Measurements from ENCODE around the gene TCAF2.
A peak's percentile ranks its signal among the peaks of the same experiment; 100 is the strongest.
"Not testable (repeated sequence)": the region's sequence is repeated elsewhere in the genome, so short reads cannot be mapped to it uniquely, and the experiment has no call there.

TCAF2 gene

DNA sequence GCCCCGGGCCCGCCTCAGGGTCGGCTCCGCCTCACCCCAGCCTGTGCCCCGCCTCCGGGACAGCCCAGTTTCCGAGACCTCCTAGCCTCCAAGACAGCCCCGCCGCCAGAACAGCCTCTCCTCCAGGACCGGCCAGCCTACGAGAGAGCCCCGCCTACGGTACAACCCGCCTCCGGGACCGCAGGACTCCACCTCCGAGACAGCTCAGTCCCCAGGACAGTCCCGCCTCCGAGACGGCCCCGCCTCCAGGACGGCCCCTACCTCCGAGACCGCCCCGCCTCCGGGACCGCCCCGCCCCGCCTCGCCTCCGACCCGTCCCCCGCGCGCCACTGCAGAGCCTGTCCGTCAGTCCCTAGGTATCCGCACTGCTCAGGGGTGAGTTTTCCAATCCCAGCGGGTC is at the start of gene TCAF2:
TSS of gene TCAF2 (plus strand) at position 329 of the 400 bp plus-strand sequence.
- not testable (repeated sequence) for DNase-seq

DNA sequence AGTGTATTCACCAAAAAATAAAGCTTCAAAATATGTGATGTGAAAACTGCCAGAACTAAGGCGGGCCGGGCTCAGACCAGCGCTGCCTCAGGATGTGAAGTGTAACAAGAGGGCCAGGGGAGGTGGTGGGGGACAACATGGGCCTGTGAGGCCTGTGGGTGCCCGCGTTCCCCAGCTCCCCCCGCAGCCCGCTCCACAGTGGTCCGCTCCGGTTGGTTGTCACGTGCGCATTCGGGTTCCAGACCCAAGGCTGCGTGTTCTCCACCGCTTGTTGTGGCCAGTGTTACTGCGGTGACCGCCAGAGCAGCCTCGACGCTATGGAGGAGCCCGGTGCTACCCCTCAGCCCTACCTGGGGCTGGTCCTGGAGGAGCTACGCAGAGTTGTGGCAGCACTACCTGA is 49.3 kb upstream of the TCAF2 start, which contains the start of gene CTAGE15:
TSS of gene CTAGE15 (plus strand) at position 301 of the 400 bp plus-strand sequence. CDS start at position 318, 17 bp downstream.
- DNase-seq, result not testable (repeated sequence)

DNA sequence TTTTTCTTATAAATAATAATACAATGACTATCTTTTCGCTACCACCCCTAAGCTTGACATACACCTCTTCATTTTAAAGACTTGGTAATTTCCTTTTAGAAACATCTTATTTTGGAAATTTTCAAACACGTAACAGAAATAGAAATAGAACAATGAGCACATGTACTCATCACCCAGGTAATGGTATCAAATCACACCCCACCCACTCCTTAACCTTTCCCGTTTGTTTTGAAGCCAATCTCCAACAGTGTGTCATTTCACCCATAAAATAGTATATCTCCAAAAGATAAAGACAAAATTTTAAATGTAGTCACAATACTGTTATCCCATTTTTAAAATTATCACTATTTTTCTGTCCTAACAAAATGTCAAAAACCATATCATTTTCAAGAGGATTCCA is 32.6 kb upstream of the TCAF2 start:
- not testable (repeated sequence) for DNase-seq

DNA sequence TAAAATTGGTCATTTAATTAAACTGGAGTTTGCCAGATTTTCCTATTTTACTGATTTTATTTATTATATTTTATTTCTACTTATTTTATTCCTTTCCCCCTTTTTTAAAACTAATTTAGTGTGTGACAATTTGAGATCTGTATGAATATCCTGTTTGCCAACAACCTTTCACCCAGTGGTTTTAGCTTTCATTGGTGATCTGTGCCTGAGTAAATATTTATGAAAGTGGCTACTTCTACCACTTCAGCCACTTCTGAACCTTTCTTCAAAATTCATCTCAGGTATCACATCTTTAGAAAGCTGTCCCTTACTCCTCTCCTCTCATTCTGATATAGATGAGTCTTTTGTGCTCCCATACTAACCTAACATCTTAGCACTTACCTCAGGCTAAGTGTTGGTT is 30.9 kb upstream of the TCAF2 start:
- DNase-seq, result not testable (repeated sequence)

DNA sequence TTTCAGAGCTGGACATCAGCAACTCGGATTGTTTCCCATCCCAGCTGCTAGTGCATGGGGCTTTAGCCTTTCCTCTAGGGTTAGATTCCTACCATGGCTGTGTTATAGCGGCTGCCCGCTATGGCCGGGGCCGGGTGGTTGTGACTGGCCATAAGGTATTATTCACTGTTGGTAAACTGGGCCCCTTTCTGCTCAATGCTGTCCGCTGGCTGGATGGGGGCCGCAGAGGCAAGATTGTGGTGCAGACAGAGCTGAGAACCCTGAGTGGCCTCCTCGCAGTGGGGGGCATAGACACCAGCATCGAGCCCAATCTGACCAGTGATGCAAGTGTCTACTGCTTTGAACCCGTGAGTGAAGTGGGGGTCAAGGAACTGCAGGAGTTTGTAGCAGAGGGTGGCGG is 22.7 kb upstream of the TCAF2 start:
- not testable (repeated sequence) for DNase-seq

DNA sequence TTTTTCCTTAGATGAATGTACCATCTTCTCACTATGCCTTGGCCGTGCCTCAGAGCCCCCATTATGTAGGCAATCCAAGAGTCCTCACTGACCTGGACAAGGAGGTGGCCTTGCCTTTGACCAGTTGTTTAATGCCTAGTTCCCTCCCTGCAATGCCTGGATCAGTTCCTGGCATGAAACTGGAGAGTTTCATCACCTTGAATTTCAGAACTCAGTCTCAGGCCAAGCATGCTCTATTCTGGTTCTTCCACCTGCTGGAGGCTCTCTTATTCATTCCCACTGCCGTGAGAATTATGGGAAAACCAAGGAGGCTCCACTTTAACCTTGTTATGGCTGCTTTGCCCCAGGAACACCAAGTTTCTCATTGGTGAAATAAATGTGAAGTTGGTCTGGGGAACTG is 17.2 kb upstream of the TCAF2 start:
- DNase-seq, result not testable (repeated sequence)

DNA sequence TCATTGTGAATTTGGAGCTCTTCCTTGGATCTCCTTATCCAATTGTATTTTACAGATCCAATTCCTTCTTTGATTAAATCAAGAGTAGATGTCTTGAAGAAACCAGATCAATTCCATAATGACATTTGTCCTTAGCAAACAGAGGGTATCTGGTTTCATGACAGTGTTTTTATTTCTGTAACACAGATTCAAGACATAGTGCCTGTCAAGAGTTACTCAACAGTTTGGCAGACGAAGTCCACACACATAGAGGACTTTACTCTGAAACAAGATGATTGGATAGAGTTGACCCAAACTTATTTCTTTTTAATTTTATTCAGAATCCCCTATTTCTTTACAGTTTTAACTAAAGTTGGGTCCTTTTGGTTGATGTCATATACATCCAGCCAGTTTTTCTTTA is 14.7 kb upstream of the TCAF2 start:
- DNase-seq, result not testable (repeated sequence)

DNA sequence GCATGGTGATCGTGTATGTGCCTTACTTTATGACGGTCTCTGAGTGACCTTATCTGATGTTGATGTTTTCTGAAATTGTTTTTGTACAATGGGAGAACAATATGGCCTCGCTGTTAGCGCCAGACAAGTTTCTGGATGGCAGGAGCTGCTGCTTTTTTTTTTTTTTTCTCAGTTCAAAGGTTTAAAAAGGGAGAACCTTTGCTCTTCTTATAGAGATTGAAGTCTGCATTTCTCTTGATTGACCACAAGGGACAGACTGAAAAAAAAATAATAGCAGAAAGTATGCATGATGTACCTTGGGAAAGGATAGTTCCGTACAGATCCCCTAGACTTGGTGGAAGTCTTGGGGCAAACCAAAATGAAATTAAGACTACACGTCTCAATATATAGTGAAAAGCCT is 5.2 kb upstream of the TCAF2 start:
- peak; percentile 0 for DNase-seq

DNA sequence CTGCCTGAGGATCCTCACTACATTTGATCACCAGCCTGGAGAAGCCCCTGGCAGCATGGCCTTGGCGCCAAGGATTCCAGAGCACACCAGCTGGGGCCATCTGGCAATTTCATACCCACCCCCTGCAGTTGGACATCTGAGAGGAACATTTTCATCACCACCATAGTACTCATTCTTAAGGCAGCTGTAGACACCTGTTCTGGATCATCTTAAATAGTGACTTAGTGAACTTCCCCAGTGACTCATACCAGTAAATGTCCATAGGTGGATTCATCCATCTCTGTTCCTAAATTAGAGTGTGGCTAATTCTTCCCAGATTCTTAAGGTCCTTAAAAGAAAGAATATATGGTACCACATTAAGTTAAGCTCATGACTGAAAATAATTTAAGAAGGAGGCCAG is 3.6 kb upstream of the TCAF2 start:
- not testable (repeated sequence) for DNase-seq

DNA sequence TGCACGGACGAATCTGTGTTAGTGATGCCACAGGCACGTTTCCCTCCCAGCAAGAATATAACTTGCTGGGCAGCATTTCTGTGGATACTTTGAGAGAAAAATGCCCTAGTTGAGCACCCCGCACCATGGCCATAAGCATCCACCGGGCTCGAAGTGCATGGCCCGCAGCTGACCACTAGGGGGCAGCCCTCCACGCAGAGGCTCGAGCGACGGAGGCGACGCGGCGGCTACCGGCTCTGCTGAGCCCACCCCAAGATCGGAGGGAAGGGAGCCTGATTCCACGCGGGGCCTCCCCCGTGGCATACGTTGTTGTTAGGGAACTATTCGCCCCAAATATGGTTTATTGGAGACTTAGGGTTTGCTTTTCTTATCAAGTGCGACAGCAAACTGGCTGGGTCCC is 716 bp upstream of the TCAF2 start:
- not testable (repeated sequence) for DNase-seq

DNA sequence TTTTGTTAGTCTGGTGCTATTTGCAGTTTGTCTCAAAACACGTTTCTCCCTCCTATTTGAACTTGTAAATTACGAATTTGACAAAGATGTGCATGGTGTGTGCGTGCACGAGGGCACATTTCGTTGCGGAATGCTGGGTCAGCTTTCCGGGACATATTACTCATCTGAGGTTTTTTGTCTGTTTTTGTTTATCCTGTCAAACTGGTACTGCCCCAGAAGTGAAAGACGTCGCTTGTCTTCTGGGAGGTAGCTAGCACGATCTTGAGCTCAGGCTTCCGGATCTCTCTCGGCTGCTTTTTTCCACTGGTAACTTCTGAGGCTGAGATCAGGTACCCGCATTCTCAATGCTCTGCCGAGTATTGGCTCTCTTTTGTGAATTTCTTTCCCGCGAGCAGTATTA is 401 bp downstream of the TCAF2 start:
- DNase-seq, result not testable (repeated sequence)

DNA sequence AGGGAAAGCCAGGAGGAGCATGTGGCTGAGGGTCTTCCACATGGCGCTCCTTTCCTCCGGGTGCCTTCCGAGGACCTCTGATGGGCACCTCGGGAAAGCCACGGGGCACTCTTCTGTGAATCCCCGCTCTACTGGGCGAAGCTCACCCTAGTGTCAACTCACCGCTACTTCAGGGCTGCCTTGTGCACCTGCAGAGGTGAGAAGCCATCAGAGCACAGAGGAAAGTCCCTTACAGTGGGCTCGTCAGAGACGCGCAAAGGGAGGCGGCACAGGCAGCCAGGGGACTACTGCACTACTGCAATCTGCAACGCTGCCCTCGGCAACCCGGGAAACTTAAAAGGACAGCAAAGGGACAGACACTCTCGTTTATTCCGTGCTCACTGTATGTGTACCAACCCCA is 1.4 kb downstream of the TCAF2 start:
- not testable (repeated sequence) for DNase-seq

DNA sequence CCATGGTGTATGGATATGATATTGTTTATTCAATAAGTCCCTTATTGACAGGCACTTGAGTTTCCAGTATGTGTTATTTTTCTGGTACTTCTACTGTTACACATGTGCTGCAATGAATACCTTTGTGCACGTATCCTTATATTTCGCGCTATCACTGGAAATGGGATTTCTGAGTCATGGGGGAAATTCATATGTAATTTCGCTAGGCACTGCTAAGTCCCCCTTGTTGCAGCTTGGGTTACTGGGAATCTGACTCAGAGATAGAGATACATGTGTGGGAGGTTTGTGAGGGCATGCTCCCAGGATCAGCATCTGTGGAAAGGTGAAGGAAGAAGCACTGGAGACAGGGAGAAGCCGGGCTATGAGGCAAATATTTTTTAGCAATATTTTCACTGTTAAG is 9.9 kb downstream of the TCAF2 start:
- not testable (repeated sequence) for DNase-seq

DNA sequence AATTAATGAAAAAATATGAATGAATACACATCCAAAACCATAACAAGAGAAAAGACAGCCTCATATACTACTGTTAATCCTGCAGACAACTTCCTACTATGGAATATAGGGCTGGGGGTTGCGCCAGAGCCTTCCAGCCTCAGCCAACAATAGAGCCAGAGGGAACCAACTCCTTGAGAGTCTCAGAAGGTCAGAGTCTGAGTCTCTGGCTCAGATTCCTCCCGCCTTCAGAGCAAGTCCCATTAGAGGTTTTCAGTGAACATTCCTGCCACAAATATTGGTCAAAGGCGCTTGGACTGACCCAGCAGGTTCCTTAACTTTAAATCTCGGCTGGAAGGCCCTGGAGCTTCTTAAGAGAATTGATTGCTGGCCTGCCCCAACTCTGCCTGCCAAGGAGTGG is 11.7 kb downstream of the TCAF2 start:
- not testable (repeated sequence) for DNase-seq

DNA sequence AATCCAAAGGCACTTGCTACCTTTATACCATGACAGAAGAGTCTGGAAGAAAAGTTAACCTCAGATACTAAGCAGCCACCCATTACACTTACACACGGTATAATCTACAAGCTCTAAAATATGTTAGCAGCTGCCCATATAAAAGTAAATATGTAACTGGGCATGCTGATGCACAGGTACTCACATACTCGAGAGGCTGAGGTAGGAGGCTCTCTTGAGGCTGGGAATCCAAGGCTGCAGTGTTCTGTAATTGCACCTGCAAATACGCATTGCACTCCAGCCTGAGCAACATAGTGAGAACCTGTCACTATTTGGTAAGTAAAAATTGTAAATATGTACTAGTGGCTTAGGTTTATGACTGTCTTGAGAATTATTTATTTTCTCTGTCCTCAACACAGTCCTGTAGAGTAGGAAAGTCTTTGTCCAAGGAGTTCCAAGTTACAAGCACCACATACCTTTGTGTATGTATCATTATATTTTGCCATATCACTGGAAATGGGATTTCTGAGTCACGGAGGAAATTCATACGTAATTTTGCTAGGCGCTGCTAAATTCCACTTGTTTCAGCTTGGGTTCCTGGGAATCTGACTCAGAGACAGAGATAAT is 12.3 kb downstream of the TCAF2 start:
- DNase-seq, result not testable (repeated sequence)

DNA sequence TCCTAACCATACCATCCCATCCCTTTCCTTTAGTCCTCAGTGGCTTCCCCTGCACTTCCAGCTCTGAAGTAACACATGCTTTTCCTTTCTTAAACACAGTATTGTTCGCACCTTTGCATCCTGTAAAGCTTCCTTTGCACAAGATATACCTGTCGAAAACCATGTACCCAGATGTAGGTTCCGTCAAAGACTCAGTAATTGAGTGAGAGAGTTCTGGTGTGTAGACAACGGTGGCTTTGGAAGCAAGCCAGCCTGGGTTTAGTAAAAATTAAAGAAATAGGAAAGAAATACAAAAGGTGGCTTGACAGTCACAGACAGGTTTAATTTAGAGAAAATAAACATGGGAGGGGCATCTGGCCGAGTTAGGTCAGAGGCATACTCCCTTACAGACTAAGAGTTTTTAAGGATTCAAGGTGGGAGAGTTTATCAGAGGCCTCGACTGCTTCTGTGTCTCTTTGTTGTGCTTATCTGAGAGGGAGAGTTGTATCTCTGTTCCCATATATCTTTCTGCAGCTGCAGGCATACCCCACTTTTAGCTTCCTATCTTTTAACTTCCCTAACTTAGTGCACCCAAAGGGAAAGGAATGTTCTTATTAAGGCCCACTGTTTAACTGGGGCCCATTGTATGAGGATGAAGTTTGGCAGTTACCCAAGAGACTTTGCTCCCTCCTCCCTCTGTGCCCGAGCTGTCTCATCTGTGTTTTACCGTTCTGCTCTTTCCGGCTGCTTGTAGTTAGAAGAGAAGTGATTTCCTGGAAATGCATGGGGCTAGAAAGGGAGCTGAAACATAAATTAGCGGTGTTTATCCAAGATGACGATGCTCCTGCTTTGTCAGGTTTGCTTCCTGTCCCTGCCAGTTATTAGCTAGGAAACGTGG is 14.8 kb downstream of the TCAF2 start:
- DNase-seq, result not testable (repeated sequence)

DNA sequence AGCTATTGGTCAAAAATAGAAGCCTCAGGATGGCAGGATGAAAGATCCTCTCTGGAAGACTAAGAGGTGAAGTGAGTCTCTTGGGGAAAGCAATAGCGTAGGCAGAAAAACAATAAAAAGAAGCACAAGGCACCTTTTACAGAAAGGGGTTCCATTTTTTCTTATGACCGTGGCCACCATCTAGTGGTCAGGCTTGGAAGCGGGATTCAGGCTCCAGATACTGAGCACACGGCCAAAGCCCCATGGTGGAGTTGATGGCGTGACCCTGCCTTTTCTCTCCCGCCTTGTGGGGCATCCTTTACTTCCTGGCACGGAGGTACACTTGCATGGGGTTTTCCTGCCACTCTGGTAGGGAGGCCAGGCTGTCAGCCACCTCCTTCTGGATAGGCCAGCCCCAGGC is 18.6 kb downstream of the TCAF2 start:
- not testable (repeated sequence) for DNase-seq

DNA sequence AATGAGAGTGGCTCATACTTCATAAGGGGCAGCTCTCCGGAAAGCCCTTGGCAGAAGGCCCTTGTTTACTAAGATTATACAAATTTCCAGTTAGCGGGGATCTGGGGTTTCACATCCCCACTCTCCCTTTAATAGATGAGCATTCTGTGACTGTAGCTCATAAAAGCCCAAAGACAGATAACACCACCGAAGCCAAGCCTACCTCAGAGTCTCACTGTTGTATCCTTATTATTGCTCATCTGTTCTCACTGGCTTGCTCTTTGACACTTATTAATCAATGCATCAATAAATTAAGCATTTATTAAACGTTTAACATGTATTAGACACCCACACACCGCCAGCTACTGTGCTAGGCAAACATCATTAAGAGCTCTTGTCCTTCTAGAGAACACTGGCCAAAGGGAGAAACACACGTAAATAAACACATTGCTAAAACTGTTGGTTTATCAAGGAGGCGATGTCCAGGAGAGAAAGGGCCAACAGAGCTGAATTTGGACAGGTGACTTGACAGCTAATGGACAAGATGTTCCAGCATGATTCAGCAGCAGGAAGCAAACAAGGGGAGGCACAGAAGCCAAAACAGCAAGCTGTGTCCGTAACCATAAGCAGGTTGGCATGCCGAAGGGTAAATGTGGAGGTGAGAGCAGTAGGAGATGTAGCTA is 19.9 kb downstream of the TCAF2 start:
- DNase-seq, result not testable (repeated sequence)

DNA sequence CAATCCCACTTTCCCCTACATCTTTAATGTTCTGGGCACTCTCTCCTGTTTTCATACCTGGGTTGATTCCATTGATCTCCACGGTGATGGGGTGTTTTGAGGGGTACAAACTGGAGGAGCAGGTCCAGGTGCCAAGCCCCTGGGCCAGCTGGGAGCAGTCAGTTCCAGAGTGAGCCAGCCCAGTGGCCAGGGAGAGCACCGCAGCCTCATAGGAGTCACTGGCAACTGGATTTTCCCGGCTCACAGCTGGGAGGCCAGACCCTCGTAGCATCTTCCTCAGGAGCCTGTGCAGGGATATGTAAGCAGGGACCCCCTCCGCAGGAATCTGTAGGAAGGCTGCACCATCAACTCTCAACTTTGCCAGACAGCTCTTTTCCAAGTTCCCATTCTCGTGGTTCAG is 25.8 kb downstream of the TCAF2 start:
- DNase-seq, result not testable (repeated sequence)

DNA sequence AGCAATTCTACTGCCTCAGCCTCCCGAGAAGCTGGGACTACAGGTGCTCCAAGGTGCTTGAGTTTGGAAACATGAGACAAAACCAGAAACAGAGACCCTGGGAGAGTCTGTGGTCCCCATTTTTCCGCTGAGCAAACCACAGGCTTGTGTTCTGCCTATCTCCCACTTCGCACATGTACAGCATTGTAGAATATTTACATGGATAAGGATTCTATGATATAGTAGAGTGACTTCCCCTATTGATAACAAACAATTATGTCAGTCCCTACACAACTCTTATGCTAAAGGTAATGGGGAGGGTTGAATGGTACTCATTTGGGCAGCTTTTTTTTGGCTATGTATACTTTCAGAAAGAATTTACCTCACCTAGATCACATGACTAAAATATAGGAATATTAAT is 29.1 kb downstream of the TCAF2 start:
- not testable (repeated sequence) for DNase-seq

DNA sequence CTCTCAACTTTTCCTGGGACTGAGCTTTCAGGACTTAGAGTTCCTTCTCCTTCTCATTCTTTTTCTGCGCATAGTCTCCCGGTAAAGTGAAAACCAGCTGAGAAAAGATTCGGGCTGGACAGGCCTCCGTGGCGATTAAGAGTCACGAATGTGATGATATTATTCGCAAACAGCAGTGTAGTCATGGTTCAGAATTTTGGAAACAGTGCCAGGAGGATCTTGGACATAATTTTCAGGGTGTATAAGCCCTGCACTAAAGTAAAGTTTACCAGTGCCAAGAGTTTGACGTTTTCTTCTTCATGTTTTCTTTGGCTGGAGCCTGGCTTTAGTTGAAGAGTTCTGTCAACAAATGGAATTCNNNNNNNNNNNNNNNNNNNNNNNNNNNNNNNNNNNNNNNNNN is 29.7 kb downstream of the TCAF2 start:
- not testable (repeated sequence) for DNase-seq
